ENCODE data around the gene HGFAC. TPM values are rescaled to one million over a fixed set of nuclear protein-coding genes. Genes with fewer than 3 reads are reported as not detected.

HGFAC gene
- total RNA-seq, 1 donor from 2014 or later, result not detected

- TF ChIP-seq, protein P1, sequence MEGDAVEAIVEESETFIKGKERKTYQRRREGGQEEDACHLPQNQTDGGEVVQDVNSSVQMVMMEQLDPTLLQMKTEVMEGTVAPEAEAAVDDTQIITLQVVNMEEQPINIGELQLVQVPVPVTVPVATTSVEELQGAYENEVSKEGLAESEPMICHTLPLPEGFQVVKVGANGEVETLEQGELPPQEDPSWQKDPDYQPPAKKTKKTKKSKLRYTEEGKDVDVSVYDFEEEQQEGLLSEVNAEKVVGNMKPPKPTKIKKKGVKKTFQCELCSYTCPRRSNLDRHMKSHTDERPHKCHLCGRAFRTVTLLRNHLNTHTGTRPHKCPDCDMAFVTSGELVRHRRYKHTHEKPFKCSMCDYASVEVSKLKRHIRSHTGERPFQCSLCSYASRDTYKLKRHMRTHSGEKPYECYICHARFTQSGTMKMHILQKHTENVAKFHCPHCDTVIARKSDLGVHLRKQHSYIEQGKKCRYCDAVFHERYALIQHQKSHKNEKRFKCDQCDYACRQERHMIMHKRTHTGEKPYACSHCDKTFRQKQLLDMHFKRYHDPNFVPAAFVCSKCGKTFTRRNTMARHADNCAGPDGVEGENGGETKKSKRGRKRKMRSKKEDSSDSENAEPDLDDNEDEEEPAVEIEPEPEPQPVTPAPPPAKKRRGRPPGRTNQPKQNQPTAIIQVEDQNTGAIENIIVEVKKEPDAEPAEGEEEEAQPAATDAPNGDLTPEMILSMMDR (IDR thresholded peaks at IDR 0.05; ENCODE audit: insufficient read depth, low read length, severe bottlenecking), result no peak
- no peak for FAIRE-seq
- H3K4me3 ChIP-seq (ENCODE audit: low read depth, low read length), result no peak overlapping the region
Observed at GRCh38 chr4:3446631-3447320, 5.0 kb downstream of the HGFAC start.

GRCh38 chr4:3447431-3448395, 5.9 kb downstream of the HGFAC start:
- Histone ChIP-seq H3K4me3 (ENCODE audit: low read depth, low read length) (no peak overlapping the region), H3K36me3 (ENCODE audit: control insufficient read depth, insufficient read depth, low read length) (no peaks in the 10 kb centered on the region), H3K27me3 (ENCODE audit: control insufficient read depth, insufficient read depth, low read length) (no peaks in the 10 kb centered on the region)
- FAIRE-seq (no peak), DNase-seq (ENCODE audit: low read depth) (no peak)
- TF ChIP-seq, protein P1 (IDR thresholded peaks at IDR 0.05; ENCODE audit: insufficient read depth, low read length, severe bottlenecking), result no peak

More at GRCh38 chr4:3446631-3447320, 5.0 kb downstream of the HGFAC start:
- no peak for DNase-seq (ENCODE audit: low read depth)
- H3K27me3 ChIP-seq (ENCODE audit: control insufficient read depth, insufficient read depth, low read length), result no peaks in the 10 kb centered on the region
- no peaks in the 10 kb centered on the region for H3K36me3 ChIP-seq (ENCODE audit: control insufficient read depth, insufficient read depth, low read length)

- TF ChIP-seq, protein P1 (IDR thresholded peaks at IDR 0.05; ENCODE audit: insufficient read depth, low read length, severe bottlenecking), result no peak
- no peak for FAIRE-seq
- Histone ChIP-seq H3K36me3 (ENCODE audit: control insufficient read depth, insufficient read depth, low read length) (no peaks in the 10 kb centered on the region), H3K4me3 (ENCODE audit: low read depth, low read length) (no peak overlapping the region), H3K27me3 (ENCODE audit: control insufficient read depth, insufficient read depth, low read length) (no peaks in the 10 kb centered on the region)
- no peak for DNase-seq (ENCODE audit: low read depth)
Observed at GRCh38 chr4:3449047-3449573, 7.3 kb downstream of the HGFAC start.

DNA sequence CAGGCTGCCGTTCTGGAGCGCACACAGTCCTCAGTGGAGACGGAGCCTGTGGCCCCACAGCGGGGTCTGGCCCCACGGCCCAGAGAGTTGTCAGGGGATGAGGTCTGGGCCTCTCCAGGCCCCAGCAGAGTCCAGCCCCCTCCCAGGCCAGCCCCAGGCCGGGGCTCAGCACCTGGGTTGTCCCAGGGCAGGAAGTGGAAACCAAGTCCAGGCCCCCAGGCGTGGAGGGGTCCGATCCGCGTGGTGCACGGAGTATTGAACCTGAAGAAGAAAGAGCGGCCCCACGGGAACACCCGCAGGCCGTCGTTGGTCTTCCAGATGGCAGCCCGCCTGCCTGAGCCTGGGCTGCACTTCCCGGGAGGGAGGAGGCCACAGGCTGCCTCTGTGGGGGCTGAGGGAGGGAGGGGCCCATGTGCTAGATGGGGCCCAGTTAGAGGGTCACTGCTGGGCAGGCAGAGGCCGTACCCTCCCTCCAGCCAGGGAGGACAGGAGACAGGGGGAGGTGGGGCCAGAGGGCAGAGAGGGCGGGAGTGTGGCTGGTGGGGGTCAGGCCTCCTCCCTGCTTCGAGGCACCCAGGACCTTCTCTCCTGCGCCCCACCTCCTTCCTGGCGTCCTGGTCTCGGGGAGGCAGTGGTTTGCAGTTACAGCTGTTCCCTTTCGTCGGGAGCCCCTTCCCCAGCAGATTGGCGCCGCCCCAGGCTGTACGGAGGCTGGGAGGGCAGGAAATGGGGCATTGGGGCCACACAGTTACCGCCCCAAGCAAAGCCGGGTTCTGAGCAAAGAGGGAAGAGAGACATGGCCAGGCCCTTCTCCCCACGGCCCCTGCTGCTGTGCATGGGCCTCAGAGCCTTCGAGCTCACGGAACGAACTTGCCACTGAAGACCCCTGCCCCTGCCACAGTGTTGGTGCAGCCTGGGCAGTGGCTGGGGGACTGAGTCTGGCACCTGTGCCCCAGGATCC, 8.1 kb downstream of the HGFAC start:
- H3K4me3 ChIP-seq (ENCODE audit: low read depth, low read length), result no peak overlapping the region
- H3K27me3 ChIP-seq (ENCODE audit: control insufficient read depth, insufficient read depth, low read length), result no peaks in the 10 kb centered on the region
- no peaks in the 10 kb centered on the region for H3K36me3 ChIP-seq (ENCODE audit: control insufficient read depth, insufficient read depth, low read length)
- DNase-seq (ENCODE audit: low read depth) (no peak), FAIRE-seq (no peak)
- TF ChIP-seq, protein P1 (IDR thresholded peaks at IDR 0.05; ENCODE audit: insufficient read depth, low read length, severe bottlenecking), result no peak

DNA sequence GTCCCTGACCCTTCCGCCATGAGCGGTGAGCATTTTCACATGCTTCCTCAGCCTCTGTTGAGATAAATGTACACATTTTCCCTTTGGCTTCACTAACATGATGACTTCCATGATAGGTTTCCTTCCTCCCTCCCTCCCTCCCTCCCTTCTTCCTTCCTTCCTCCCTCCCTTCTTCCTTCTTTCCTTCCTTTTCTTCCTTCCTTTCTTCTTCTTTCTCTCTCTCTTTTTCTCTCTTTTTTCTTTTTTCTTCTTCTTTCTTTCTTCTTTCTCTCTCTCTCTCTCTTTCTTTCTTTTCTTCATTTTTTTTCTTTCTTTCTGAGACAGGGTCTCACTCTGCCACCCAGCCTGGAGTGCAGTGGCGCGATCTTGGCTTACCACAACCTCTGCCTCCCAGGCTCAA, 8.9 kb downstream of the HGFAC start:
- DNase-seq (ENCODE audit: low read depth) (no peak), FAIRE-seq (no peak)
- TF ChIP-seq, protein P1 (IDR thresholded peaks at IDR 0.05; ENCODE audit: insufficient read depth, low read length, severe bottlenecking), result no peak
- Histone ChIP-seq H3K27me3 (ENCODE audit: control insufficient read depth, insufficient read depth, low read length) (no peaks in the 10 kb centered on the region), H3K4me3 (ENCODE audit: low read depth, low read length) (no peak overlapping the region), H3K36me3 (ENCODE audit: control insufficient read depth, insufficient read depth, low read length) (no peaks in the 10 kb centered on the region)
